Measurements from ENCODE around the gene HFM1.

Gene HFM1

DNA sequence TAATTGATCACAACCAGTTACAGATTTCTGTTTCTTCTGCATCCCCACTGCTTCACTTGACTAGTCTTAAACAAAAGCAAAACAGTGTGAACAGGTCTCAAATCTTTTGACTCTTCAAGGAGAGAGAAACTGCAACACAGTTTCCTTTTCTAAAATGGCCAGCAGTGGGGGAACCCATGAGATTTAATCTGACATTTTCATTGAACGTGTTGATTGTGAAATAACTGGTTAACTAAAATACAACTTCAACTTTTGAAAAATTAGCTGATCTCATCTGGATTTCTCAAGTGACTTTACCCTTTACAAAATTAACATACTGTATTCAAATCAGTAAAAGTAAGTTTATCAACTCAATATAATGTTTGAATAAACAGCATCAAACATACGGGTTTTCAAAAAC lies 143.0 kb downstream of the HFM1 start:
- TF ChIP-seq CEBPB (IDR thresholded peaks at IDR 0.05) (no peak), TCF12 (IDR thresholded peaks at IDR 0.05; ENCODE audit: low read depth) (no peak), EP300 (IDR thresholded peaks at IDR 0.05; ENCODE audit: borderline replicate concordance) (no peak), YY1 (IDR thresholded peaks at IDR 0.05; ENCODE audit: low read depth) (no peak), ZBTB7A (IDR thresholded peaks at IDR 0.05; ENCODE audit: low read depth) (no peak)

DNA sequence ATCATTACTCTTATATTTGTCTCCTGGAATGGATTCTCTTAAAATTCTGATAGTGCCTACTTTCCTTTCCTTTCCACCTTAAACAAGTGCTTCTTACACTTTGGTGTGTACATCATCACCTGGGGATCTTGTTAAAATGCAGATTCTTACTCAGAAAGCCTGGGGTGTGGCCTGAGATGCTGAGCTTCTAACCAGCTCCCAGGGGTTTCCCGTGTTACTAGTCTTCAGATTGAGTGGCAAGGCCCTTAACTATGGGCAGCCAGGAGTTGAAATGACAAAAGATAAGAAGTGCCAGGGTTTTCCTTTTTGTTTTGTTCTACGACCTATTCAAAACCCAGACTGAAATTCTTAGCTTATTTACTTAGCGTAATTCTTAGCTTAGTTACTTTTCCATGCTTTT lies 159.2 kb downstream of the HFM1 start:
- TF ChIP-seq YY1 (IDR thresholded peaks at IDR 0.05; ENCODE audit: low read depth) (no peak), NFIC (IDR thresholded peaks at IDR 0.05) (no peak), TAF1 (IDR thresholded peaks at IDR 0.05; ENCODE audit: low read depth) (no peak), EGR1 (IDR thresholded peaks at IDR 0.05) (no peak), EP300 (IDR thresholded peaks at IDR 0.05; ENCODE audit: borderline replicate concordance) (no peak), FOXM1 (IDR thresholded peaks at IDR 0.05; ENCODE audit: borderline replicate concordance, low read depth) (no peak)
- TF ChIP-seq, protein P1, sequence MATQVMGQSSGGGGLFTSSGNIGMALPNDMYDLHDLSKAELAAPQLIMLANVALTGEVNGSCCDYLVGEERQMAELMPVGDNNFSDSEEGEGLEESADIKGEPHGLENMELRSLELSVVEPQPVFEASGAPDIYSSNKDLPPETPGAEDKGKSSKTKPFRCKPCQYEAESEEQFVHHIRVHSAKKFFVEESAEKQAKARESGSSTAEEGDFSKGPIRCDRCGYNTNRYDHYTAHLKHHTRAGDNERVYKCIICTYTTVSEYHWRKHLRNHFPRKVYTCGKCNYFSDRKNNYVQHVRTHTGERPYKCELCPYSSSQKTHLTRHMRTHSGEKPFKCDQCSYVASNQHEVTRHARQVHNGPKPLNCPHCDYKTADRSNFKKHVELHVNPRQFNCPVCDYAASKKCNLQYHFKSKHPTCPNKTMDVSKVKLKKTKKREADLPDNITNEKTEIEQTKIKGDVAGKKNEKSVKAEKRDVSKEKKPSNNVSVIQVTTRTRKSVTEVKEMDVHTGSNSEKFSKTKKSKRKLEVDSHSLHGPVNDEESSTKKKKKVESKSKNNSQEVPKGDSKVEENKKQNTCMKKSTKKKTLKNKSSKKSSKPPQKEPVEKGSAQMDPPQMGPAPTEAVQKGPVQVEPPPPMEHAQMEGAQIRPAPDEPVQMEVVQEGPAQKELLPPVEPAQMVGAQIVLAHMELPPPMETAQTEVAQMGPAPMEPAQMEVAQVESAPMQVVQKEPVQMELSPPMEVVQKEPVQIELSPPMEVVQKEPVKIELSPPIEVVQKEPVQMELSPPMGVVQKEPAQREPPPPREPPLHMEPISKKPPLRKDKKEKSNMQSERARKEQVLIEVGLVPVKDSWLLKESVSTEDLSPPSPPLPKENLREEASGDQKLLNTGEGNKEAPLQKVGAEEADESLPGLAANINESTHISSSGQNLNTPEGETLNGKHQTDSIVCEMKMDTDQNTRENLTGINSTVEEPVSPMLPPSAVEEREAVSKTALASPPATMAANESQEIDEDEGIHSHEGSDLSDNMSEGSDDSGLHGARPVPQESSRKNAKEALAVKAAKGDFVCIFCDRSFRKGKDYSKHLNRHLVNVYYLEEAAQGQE (IDR thresholded peaks at IDR 0.05; ENCODE audit: low read depth) = no peak

DNA sequence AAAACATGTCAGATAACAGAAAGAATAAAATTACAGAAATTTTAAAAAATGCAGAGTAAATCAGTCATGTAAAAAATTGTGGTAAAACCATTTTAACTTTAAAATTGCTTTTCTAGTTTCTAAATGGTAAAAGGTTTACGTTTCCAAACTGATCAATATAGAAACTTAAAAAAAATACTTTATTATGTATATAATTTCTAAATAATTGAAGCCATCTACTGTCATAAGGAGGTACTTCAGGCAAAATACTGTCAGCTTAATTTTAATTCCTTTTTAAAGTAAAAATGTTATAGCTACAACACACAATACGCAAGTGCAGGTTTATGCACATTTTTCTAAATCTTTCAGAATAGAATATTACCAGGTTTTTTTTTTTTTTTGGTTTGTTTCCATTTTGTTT lies 159.9 kb downstream of the HFM1 start:
- TF ChIP-seq ZBTB7A (IDR thresholded peaks at IDR 0.05; ENCODE audit: low read depth) (no peak), EGR1 (IDR thresholded peaks at IDR 0.05) (no peak), FOXM1 (IDR thresholded peaks at IDR 0.05; ENCODE audit: borderline replicate concordance, low read depth) (no peak), RAD21 (IDR thresholded peaks at IDR 0.05; ENCODE audit: low read depth) (no peak)
- TF ChIP-seq, protein P1 (IDR thresholded peaks at IDR 0.05; ENCODE audit: low read depth) = no peak
- TF ChIP-seq, protein P2, sequence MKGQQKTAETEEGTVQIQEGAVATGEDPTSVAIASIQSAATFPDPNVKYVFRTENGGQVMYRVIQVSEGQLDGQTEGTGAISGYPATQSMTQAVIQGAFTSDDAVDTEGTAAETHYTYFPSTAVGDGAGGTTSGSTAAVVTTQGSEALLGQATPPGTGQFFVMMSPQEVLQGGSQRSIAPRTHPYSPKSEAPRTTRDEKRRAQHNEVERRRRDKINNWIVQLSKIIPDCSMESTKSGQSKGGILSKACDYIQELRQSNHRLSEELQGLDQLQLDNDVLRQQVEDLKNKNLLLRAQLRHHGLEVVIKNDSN (IDR thresholded peaks at IDR 0.05) = no peak

DNA sequence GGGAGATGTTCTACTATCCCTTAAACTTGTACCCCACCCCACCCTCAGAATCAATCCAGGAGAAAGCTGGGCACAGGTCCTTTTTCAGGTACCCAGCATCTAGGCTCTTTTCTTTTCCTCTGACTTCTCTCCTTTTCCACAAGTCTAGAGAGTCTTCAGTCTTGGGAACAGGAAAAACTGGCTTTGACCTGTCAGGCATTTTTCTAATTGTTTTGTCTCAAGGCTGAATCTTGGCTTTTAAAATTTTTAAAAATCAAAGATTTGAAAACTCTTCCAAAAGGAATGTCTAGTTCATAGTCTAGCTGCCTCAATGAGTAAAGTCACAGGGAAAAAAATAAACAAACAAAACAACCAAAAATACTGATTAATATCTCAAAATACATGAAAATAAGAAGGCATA lies 161.5 kb downstream of the HFM1 start:
- no peak for TF ChIP-seq TCF12 (IDR thresholded peaks at IDR 0.05; ENCODE audit: low read depth)
- no peak for TF ChIP-seq RAD21 (IDR thresholded peaks at IDR 0.05; ENCODE audit: low read depth)
- TF ChIP-seq TAF1 (IDR thresholded peaks at IDR 0.05; ENCODE audit: low read depth) = no peak
- no peak for TF ChIP-seq FOXM1 (IDR thresholded peaks at IDR 0.05; ENCODE audit: borderline replicate concordance, low read depth)
- TF ChIP-seq YY1 (IDR thresholded peaks at IDR 0.05; ENCODE audit: low read depth) = no peak
- TF ChIP-seq, protein P3, sequence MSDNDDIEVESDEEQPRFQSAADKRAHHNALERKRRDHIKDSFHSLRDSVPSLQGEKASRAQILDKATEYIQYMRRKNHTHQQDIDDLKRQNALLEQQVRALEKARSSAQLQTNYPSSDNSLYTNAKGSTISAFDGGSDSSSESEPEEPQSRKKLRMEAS (IDR thresholded peaks at IDR 0.05) = no peak
- no peak for TF ChIP-seq EP300 (IDR thresholded peaks at IDR 0.05; ENCODE audit: borderline replicate concordance)
- TF ChIP-seq ZBTB7A (IDR thresholded peaks at IDR 0.05; ENCODE audit: low read depth) = no peak
- no peak for TF ChIP-seq CREB1 (IDR thresholded peaks at IDR 0.05; ENCODE audit: low read depth)
- TF ChIP-seq, protein P2 (IDR thresholded peaks at IDR 0.05) = no peak
- TF ChIP-seq CEBPB (IDR thresholded peaks at IDR 0.05) = no peak
- no peak for TF ChIP-seq NFIC (IDR thresholded peaks at IDR 0.05)
- TF ChIP-seq, protein P1 (IDR thresholded peaks at IDR 0.05; ENCODE audit: low read depth) = no peak
- no peak for TF ChIP-seq TEAD4 (IDR thresholded peaks at IDR 0.05)
- no peak for TF ChIP-seq EGR1 (IDR thresholded peaks at IDR 0.05)

DNA sequence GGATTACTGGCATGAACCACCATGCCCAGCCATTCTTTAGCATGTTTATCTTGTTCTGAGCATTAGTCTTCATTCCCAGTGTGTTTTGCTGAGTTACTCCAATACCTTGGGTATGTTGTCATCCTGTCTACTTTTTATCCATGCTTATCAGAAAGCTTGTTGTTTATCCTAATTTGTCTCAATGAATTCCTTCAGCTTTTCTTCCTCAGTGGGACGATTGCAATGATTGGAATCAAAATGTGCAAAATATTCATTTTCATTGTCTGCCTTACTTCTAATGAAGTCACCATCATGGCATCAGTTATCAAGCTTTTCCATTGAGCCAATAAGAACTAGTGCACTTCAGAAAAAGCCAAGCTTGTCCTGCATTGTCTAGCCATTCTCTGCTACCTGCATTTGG lies 170.5 kb downstream of the HFM1 start:
- no peak for TF ChIP-seq FOXM1 (IDR thresholded peaks at IDR 0.05; ENCODE audit: borderline replicate concordance, low read depth)
- no peak for TF ChIP-seq CEBPB (IDR thresholded peaks at IDR 0.05)
- no peak for TF ChIP-seq ZBTB7A (IDR thresholded peaks at IDR 0.05; ENCODE audit: low read depth)
- no peak for TF ChIP-seq TCF12 (IDR thresholded peaks at IDR 0.05; ENCODE audit: low read depth)
- TF ChIP-seq CREB1 (IDR thresholded peaks at IDR 0.05; ENCODE audit: low read depth) = no peak
- TF ChIP-seq, protein P2 (IDR thresholded peaks at IDR 0.05) = no peak
- TF ChIP-seq, protein P1 (IDR thresholded peaks at IDR 0.05; ENCODE audit: low read depth) = no peak
- TF ChIP-seq TAF1 (IDR thresholded peaks at IDR 0.05; ENCODE audit: low read depth) = no peak
- TF ChIP-seq TEAD4 (IDR thresholded peaks at IDR 0.05) = no peak
- TF ChIP-seq YY1 (IDR thresholded peaks at IDR 0.05; ENCODE audit: low read depth) = no peak
- TF ChIP-seq, protein P3 (IDR thresholded peaks at IDR 0.05) = no peak
- TF ChIP-seq RAD21 (IDR thresholded peaks at IDR 0.05; ENCODE audit: low read depth) = no peak
- TF ChIP-seq EGR1 (IDR thresholded peaks at IDR 0.05) = no peak
- no peak for TF ChIP-seq NFIC (IDR thresholded peaks at IDR 0.05)
